HCT116 (cell line): Measurements from ENCODE around the gene RAPGEF3. TPM values are rescaled to one million over a fixed set of nuclear protein-coding genes. Genes with fewer than 3 reads are reported as not detected.
A peak's percentile ranks its signal among the peaks of the same experiment; 100 is the strongest.

Source experiments
- ATAC-seq: fragments of 200-7000 bp; cut with Tn5 transposase; 2 replicates; pipeline ENCODE4 v1.9.1; 2020; ENCODE audit warnings: mild to moderate bottlenecking, moderate library complexity
- BruUV-seq: library from RNA; stranded (reverse); fragments of 400-500 nt; replicated peaks from 2 replicates; lab custom pipeline; 2021; lab: Mats Ljungman, UMichigan
- CTCF ChIA-PET: fragments of 300-600 bp; sonication (Branson Sonifier 250); formaldehyde crosslinking; loops from one replicate; lab custom pipeline; 2021; ENCODE audit warnings: antibody characterized with exemption; lab: Charles Lee
- POLR2A ChIA-PET: fragments of 300-600, 350-600 bp; sonication (Branson Sonifier 250); formaldehyde crosslinking; loops from one replicate; lab custom pipeline; 2021; ENCODE audit warnings: antibody characterized with exemption; lab: Charles Lee
- RAD21 ChIA-PET, 2 experiments: fragments of 300-600 bp; sonication (Branson Sonifier 250); formaldehyde crosslinking; loops; one replicate each; lab custom pipeline; 2023; ENCODE audit warnings: low total read pairs in 2 of 2; ENCODE audit not compliant: uncharacterized antibody in 2 of 2, unreplicated experiment in 2 of 2, low non-redundant PET in 1 of 2; lab: Charles Lee
- DNase-seq: peaks from one replicate; pipeline ENCODE4 v3.0.0-alpha.2; 2010; ENCODE audit warnings: low read depth, low spot score
- H2AFZ ChIP-seq: fragments of 200-600 bp; shearing (Covaris generic), sonication (generic); 2 replicates; pipeline ENCODE4 v1.6.1; 2017; ENCODE audit warnings: low read depth, mixed run types, mixed read lengths, antibody characterized with exemption, low read length; ENCODE audit not compliant: poor library complexity, severe bottlenecking
- H3K27ac ChIP-seq: 2 replicates; pipeline ENCODE4 v1.5.1; 2012; ENCODE audit warnings: low read depth, low read length
- H3K27me3 ChIP-seq: fragments of 200-600 bp; sonication (generic); 2 replicates; pipeline ENCODE4 v1.6.1; 2016; ENCODE audit warnings: mixed run types, low read length, mixed read lengths; ENCODE audit not compliant: insufficient read depth
- H3K36me3 ChIP-seq, 2 experiments: fragments of 200-500 bp in 1 of 2; fragments of 200-600 bp in 1 of 2; sonication (Bioruptor generic) in 1 of 2; sonication (generic) in 1 of 2; 2 replicates each; pipeline versions ENCODE4 v1.5.1 to v1.6.1; 2014 to 2016; ENCODE audit warnings: low read length in 2 of 2, inconsistent platforms in 1 of 2, mixed read lengths in 1 of 2, mixed run types in 1 of 2; ENCODE audit not compliant: insufficient read depth in 2 of 2, control insufficient read depth in 1 of 2
- H3K4me1 ChIP-seq, 2 experiments: fragments of 200-600 bp in 1 of 2; sonication (generic) in 1 of 2; 2 replicates each; pipeline versions ENCODE4 v1.5.1 to v1.6.1; 2012 to 2017; ENCODE audit warnings: low read length in 2 of 2, inconsistent platforms in 1 of 2, mild to moderate bottlenecking in 1 of 2, mixed read lengths in 1 of 2, mixed run types in 1 of 2, moderate library complexity in 1 of 2; ENCODE audit not compliant: insufficient read depth in 2 of 2, control insufficient read depth in 1 of 2
- H3K4me2 ChIP-seq: fragments of 200-600 bp; sonication (generic); 2 replicates; pipeline ENCODE4 v1.6.1; 2017; ENCODE audit warnings: mixed run types, low read length, mixed read lengths
- H3K4me3 ChIP-seq, 2 experiments: fragments of 200-600 bp in 1 of 2; sonication (generic) in 1 of 2; replicated peaks in 1 of 2; 2 replicates each; pipeline ENCODE4 v1.5.1; 2011 to 2016; ENCODE audit warnings: low read length in 2 of 2, control low read depth in 1 of 2, low read depth in 1 of 2, mild to moderate bottlenecking in 1 of 2, mixed read lengths in 1 of 2, mixed run types in 1 of 2
- H3K79me2 ChIP-seq: fragments of 200-600 bp; sonication (generic); 2 replicates; pipeline ENCODE4 v1.6.1; 2017; ENCODE audit warnings: mild to moderate bottlenecking, mixed run types, low read length, moderate library complexity, mixed read lengths; ENCODE audit not compliant: insufficient read depth
- H3K9ac ChIP-seq: fragments of 200-600 bp; sonication (generic); 2 replicates; pipeline ENCODE4 v1.6.1; 2016; ENCODE audit warnings: low read length, mixed read lengths
- H3K9me2 ChIP-seq: fragments of 200-600 bp; sonication (generic), shearing (Covaris generic); 2 replicates; pipeline ENCODE4 v1.6.1; 2017; ENCODE audit warnings: mixed run types, mild to moderate bottlenecking, moderate library complexity; ENCODE audit not compliant: insufficient read depth
- H3K9me3 ChIP-seq, 2 experiments: fragments of 200-500 bp in 1 of 2; fragments of 200-600 bp in 1 of 2; sonication (Bioruptor generic) in 1 of 2; sonication (generic) in 1 of 2; 2 replicates each; pipeline ENCODE4 v1.6.1; 2014 to 2017; ENCODE audit warnings: low read length in 2 of 2, mixed read lengths in 2 of 2, inconsistent platforms in 1 of 2, low read depth in 1 of 2, mild to moderate bottlenecking in 1 of 2, mixed run types in 1 of 2, moderate library complexity in 1 of 2; ENCODE audit not compliant: control insufficient read depth in 1 of 2, insufficient read depth in 1 of 2
- H4K20me1 ChIP-seq: fragments of 200-600 bp; sonication (generic), shearing (Covaris generic); 2 replicates; pipeline ENCODE4 v1.6.1; 2017; ENCODE audit warnings: mixed run types, mild to moderate bottlenecking, moderate library complexity; ENCODE audit not compliant: insufficient read depth
- CBX3 ChIP-seq: IDR thresholded peaks from 2 replicates; pipeline ENCODE4 v1.6.1; 2012; ENCODE audit warnings: low read depth
- EZH2phosphoT487 ChIP-seq: fragments of 200-600 bp; IDR thresholded peaks from 2 replicates; pipeline ENCODE4 v1.6.1; 2018; ENCODE audit warnings: antibody characterized with exemption, borderline replicate concordance
- RAD21 ChIP-seq: IDR thresholded peaks from 2 replicates; pipeline ENCODE4 v1.6.1; 2012; ENCODE audit warnings: low read depth, mild to moderate bottlenecking
- SIN3A ChIP-seq: IDR thresholded peaks from 2 replicates; pipeline ENCODE4 v1.6.1; 2012; ENCODE audit warnings: low read depth
- SP1 ChIP-seq: IDR thresholded peaks from 2 replicates; pipeline ENCODE4 v1.6.1; 2012; ENCODE audit warnings: low read depth
- SRF ChIP-seq: IDR thresholded peaks from 2 replicates; pipeline ENCODE4 v1.6.1; 2012; ENCODE audit warnings: low read depth
- intact Hi-C: fragments of 100-400 bp; cut with micrococcal nuclease; formaldehyde crosslinking; loops from 2 replicates; pipeline ENCODE4 v1.10.0; 2022
- total RNA-seq: library from RNA; stranded (reverse); gene quantifications from one replicate; pipeline ENCODE4 v1.2.1, GENCODE V29; 2021; ENCODE audit not compliant: unreplicated experiment
- TF ChIP-seq, protein P1 (sequence below), 3 experiments: fragments of 200-600 bp in 1 of 3; sonication (generic) in 1 of 3; IDR thresholded peaks in 2 of 3; conservative IDR thresholded peaks in 1 of 3; 2 replicates each; pipeline ENCODE4 v1.5.1; 2012 to 2017; ENCODE audit warnings: low read depth in 2 of 3, low read length in 2 of 3, antibody characterized with exemption in 1 of 3, borderline replicate concordance in 1 of 3, control low read depth in 1 of 3, mild to moderate bottlenecking in 1 of 3, mixed read lengths in 1 of 3, mixed run types in 1 of 3, moderate library complexity in 1 of 3; ENCODE audit not compliant: insufficient read depth in 1 of 3
- TF ChIP-seq, protein P2 (sequence below): IDR thresholded peaks from 2 replicates; pipeline ENCODE4 v1.6.1; 2012
- TF ChIP-seq, protein P3 (sequence below): IDR thresholded peaks from 2 replicates; pipeline ENCODE4 v1.6.1; 2012; ENCODE audit warnings: low read depth

Gene RAPGEF3
- total RNA-seq, 1 experiment from 2014 or later = 1.8 TPM

DNA sequence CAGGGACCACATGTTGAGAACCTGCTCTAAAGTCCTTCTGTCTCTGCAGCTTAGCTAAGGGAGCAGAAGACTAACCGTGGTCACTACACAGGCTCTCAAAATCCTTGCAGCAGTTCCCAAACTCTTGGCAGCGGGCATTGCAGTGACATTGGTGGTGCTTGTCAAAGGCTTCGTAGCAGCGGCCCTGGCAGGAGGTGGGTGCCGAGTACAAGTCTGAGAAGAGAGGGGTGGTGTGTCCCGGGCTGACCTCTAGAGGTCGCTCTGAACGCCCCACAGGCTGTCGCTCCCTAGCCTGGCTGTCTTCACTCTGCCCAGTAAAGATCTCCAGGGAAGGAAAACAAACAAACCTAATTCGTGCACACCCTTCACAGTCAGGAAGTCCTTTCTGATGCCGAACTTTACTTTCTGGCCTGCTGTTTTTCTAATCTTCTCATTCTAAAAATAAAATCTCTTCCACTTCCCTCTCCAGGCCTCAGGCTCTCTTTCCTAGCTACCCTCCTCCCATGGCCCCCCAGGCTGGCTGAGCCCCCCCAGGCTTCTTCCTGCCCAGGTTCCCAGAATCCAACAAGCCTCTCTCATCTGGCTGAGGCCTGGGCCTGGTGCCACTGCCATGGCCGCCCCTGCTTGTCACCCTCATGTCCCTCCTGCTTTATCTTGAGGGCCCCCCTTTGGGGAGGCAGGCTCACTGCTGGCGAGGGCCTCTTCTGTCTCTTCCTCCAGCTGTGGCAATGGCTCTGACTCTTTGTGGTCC is 41.1 kb downstream of the RAPGEF3 start:
- no peaks in the 10 kb centered on the region for H3K36me3 ChIP-seq
- H3K9ac ChIP-seq = no peak overlapping the region
- ChIA-PET POLR2A (no interaction called here), RAD21 (no interaction called here), CTCF (interaction anchor here (1.0 to 4.4 kb wide), 5 partner anchors 23 to 121 kb away, joined by 3 to 63 read pairs (median 3); no protein-coding TSS in a partner anchor)
- H3K27me3 ChIP-seq = no peaks in the 10 kb centered on the region
- no peaks in the 10 kb centered on the region for H3K9me2 ChIP-seq
- DNase-seq = no peak
- no peaks in the 10 kb centered on the region for H4K20me1 ChIP-seq
- no peaks in the 10 kb centered on the region for H3K79me2 ChIP-seq
- ATAC-seq = peak; percentile 85
- BruUV-seq = no TSS peak
- H3K9me3 ChIP-seq = no peaks in the 10 kb centered on the region
- H2AFZ ChIP-seq = no peak overlapping the region
- TF ChIP-seq CBX3 = no peak
- TF ChIP-seq RAD21 = peak; percentile 56
- TF ChIP-seq, protein P1, sequence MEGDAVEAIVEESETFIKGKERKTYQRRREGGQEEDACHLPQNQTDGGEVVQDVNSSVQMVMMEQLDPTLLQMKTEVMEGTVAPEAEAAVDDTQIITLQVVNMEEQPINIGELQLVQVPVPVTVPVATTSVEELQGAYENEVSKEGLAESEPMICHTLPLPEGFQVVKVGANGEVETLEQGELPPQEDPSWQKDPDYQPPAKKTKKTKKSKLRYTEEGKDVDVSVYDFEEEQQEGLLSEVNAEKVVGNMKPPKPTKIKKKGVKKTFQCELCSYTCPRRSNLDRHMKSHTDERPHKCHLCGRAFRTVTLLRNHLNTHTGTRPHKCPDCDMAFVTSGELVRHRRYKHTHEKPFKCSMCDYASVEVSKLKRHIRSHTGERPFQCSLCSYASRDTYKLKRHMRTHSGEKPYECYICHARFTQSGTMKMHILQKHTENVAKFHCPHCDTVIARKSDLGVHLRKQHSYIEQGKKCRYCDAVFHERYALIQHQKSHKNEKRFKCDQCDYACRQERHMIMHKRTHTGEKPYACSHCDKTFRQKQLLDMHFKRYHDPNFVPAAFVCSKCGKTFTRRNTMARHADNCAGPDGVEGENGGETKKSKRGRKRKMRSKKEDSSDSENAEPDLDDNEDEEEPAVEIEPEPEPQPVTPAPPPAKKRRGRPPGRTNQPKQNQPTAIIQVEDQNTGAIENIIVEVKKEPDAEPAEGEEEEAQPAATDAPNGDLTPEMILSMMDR (IDR thresholded peaks at IDR 0.05 in 2 of 3, conservative IDR thresholded peaks at IDR 0.05 in 1 of 3; ENCODE audit: borderline replicate concordance in 1 of 3, insufficient read depth in 1 of 3, low read depth in 2 of 3, low read length in 2 of 3) = peak; percentile 49 to 80 (median 77); a peak in 5 of 6 replicates
- TF ChIP-seq, protein P2, sequence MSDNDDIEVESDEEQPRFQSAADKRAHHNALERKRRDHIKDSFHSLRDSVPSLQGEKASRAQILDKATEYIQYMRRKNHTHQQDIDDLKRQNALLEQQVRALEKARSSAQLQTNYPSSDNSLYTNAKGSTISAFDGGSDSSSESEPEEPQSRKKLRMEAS = no peak
- no peak overlapping the region for H3K4me3 ChIP-seq
- H3K4me1 ChIP-seq = peaks cover 0 to 7% of the 10 kb centered on the region in 2 experiments; a peak in 1 of 4 replicates
- H3K4me2 ChIP-seq = no peak overlapping the region
- no peak overlapping the region for H3K27ac ChIP-seq
- intact Hi-C loops = loop anchor here (10.0 kb wide), 1 partner anchor 447 kb away; no protein-coding TSS in a partner anchor

DNA sequence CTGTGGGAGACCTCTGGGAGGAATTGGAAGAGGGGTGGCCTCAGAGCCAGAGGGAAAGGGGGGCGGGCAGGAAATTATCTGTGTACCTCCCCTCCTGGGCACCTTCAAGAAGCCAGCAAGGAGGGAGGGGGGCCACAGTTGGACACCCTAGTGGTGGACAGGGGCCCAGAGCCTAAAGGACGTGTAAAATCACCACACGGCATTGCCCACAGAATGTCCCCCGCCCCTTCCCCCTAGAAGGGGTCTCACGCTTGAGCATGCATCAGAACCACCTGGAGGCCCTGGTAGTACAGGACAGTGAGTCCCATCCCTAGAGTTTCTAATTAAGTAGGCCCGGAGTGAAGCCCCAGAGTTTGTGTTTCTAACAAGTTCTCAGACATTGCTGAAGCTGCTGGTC is 41.6 kb downstream of the RAPGEF3 start:
- no peak overlapping the region for H2AFZ ChIP-seq
- CTCF ChIA-PET = interaction anchor here (1.0 to 4.4 kb wide), 4 partner anchors 23 to 121 kb away, joined by 3 to 63 read pairs (median 7); no protein-coding TSS in a partner anchor
- ATAC-seq (no peak), DNase-seq (no peak)
- H3K9ac ChIP-seq = no peak overlapping the region
- H3K4me1 ChIP-seq = peaks cover 0 to 7% of the 10 kb centered on the region in 2 experiments; a peak in 1 of 4 replicates
- no peaks in the 10 kb centered on the region for H3K27me3 ChIP-seq
- RAD21 ChIA-PET = no interaction called here
- no peak overlapping the region for H3K27ac ChIP-seq
- H3K4me2 ChIP-seq = no peak overlapping the region
- POLR2A ChIA-PET = no interaction called here
- intact Hi-C loops = loop anchor here (10.0 kb wide), 1 partner anchor 448 kb away; no protein-coding TSS in a partner anchor
- BruUV-seq = no TSS peak
- no peak overlapping the region for H3K4me3 ChIP-seq
- H3K79me2 ChIP-seq = no peaks in the 10 kb centered on the region
- H3K9me2 ChIP-seq = no peaks in the 10 kb centered on the region
- H3K36me3 ChIP-seq = no peaks in the 10 kb centered on the region
- no peaks in the 10 kb centered on the region for H3K9me3 ChIP-seq
- no peaks in the 10 kb centered on the region for H4K20me1 ChIP-seq
- TF ChIP-seq SIN3A = no peak
- TF ChIP-seq SRF = no peak
- TF ChIP-seq, protein P3, sequence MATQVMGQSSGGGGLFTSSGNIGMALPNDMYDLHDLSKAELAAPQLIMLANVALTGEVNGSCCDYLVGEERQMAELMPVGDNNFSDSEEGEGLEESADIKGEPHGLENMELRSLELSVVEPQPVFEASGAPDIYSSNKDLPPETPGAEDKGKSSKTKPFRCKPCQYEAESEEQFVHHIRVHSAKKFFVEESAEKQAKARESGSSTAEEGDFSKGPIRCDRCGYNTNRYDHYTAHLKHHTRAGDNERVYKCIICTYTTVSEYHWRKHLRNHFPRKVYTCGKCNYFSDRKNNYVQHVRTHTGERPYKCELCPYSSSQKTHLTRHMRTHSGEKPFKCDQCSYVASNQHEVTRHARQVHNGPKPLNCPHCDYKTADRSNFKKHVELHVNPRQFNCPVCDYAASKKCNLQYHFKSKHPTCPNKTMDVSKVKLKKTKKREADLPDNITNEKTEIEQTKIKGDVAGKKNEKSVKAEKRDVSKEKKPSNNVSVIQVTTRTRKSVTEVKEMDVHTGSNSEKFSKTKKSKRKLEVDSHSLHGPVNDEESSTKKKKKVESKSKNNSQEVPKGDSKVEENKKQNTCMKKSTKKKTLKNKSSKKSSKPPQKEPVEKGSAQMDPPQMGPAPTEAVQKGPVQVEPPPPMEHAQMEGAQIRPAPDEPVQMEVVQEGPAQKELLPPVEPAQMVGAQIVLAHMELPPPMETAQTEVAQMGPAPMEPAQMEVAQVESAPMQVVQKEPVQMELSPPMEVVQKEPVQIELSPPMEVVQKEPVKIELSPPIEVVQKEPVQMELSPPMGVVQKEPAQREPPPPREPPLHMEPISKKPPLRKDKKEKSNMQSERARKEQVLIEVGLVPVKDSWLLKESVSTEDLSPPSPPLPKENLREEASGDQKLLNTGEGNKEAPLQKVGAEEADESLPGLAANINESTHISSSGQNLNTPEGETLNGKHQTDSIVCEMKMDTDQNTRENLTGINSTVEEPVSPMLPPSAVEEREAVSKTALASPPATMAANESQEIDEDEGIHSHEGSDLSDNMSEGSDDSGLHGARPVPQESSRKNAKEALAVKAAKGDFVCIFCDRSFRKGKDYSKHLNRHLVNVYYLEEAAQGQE = no peak
- TF ChIP-seq, protein P1 (IDR thresholded peaks at IDR 0.05 in 2 of 3, conservative IDR thresholded peaks at IDR 0.05 in 1 of 3; ENCODE audit: borderline replicate concordance in 1 of 3, insufficient read depth in 1 of 3, low read depth in 2 of 3, low read length in 2 of 3) = no peak
- TF ChIP-seq EZH2phosphoT487 = no peak
- no peak for TF ChIP-seq SP1
